ENCODE results near the gene RARA. TPM values are rescaled to one million over a fixed set of nuclear protein-coding genes. Genes with fewer than 3 reads are reported as not detected.
A peak's percentile ranks its signal among the peaks of the same experiment; 100 is the strongest.

RARA gene
- total and polyA plus RNA-seq, 2 experiments from 2014 or later = 7.4 to 15.9 TPM

DNA sequence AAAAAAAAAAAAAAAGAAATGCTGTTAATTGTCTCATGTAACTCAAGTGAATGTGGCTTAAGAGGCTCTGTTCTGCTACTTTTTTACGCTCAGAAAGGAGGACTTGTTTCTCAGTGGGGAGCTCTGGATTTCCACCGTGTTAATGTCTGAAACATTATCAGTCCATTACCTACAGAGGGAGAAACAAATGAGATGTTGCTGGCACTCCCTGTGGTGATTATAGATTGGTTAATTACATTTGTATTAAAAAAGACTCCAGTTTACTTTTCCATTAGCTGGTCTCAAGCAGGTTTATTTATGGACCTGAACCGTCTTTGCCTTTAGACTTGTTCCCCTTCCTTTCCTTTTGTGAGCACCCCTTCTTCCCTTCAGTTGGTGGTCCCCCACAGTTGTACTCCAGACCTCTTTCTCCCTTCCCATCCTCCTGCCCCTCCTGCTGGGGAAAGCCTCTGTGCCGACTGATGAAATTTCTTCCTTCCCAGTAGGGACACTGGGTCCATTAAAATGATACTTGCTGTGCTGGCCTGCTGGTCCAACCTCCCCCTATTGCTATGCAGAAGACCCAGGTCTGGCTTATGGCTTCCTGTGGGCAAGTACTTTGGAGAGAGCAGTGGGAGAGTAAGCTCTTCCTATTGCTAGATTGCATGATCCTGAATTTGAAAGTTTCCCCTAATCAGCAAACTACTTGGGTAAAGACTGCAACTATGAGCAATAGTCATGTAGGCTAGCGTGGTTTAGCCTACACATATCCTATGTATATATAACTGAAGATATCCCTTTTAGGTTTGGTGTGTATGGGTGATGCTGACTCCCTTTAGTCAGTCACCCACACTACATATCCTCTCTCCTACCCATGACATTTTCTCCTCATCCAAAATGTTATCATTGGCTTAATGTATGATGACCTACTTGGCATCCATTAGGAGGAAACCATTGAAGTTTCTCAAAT lies 13.2 kb upstream of the RARA start:
- peaks cover 11% of the 10 kb centered on the region for H3K27me3 Mint-ChIP-seq (ENCODE audit: insufficient read depth, low read depth, poor library complexity)
- peak overlapping the region; percentile 42 for H3K27ac ChIP-seq (ENCODE audit: low read depth)
- H3K27ac Mint-ChIP-seq = peak overlapping the region; percentile 96
- peaks cover 22% of the 10 kb centered on the region for H3F3A ChIP-seq (replicated peaks; ENCODE audit: low read depth)
- H3K4me1 ChIP-seq (ENCODE audit: insufficient read depth) = peaks cover 24% of the 10 kb centered on the region
- TF ChIP-seq, protein P1, sequence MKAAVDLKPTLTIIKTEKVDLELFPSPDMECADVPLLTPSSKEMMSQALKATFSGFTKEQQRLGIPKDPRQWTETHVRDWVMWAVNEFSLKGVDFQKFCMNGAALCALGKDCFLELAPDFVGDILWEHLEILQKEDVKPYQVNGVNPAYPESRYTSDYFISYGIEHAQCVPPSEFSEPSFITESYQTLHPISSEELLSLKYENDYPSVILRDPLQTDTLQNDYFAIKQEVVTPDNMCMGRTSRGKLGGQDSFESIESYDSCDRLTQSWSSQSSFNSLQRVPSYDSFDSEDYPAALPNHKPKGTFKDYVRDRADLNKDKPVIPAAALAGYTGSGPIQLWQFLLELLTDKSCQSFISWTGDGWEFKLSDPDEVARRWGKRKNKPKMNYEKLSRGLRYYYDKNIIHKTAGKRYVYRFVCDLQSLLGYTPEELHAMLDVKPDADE (IDR thresholded peaks at IDR 0.05) = no peak
- TF ChIP-seq, protein P2, sequence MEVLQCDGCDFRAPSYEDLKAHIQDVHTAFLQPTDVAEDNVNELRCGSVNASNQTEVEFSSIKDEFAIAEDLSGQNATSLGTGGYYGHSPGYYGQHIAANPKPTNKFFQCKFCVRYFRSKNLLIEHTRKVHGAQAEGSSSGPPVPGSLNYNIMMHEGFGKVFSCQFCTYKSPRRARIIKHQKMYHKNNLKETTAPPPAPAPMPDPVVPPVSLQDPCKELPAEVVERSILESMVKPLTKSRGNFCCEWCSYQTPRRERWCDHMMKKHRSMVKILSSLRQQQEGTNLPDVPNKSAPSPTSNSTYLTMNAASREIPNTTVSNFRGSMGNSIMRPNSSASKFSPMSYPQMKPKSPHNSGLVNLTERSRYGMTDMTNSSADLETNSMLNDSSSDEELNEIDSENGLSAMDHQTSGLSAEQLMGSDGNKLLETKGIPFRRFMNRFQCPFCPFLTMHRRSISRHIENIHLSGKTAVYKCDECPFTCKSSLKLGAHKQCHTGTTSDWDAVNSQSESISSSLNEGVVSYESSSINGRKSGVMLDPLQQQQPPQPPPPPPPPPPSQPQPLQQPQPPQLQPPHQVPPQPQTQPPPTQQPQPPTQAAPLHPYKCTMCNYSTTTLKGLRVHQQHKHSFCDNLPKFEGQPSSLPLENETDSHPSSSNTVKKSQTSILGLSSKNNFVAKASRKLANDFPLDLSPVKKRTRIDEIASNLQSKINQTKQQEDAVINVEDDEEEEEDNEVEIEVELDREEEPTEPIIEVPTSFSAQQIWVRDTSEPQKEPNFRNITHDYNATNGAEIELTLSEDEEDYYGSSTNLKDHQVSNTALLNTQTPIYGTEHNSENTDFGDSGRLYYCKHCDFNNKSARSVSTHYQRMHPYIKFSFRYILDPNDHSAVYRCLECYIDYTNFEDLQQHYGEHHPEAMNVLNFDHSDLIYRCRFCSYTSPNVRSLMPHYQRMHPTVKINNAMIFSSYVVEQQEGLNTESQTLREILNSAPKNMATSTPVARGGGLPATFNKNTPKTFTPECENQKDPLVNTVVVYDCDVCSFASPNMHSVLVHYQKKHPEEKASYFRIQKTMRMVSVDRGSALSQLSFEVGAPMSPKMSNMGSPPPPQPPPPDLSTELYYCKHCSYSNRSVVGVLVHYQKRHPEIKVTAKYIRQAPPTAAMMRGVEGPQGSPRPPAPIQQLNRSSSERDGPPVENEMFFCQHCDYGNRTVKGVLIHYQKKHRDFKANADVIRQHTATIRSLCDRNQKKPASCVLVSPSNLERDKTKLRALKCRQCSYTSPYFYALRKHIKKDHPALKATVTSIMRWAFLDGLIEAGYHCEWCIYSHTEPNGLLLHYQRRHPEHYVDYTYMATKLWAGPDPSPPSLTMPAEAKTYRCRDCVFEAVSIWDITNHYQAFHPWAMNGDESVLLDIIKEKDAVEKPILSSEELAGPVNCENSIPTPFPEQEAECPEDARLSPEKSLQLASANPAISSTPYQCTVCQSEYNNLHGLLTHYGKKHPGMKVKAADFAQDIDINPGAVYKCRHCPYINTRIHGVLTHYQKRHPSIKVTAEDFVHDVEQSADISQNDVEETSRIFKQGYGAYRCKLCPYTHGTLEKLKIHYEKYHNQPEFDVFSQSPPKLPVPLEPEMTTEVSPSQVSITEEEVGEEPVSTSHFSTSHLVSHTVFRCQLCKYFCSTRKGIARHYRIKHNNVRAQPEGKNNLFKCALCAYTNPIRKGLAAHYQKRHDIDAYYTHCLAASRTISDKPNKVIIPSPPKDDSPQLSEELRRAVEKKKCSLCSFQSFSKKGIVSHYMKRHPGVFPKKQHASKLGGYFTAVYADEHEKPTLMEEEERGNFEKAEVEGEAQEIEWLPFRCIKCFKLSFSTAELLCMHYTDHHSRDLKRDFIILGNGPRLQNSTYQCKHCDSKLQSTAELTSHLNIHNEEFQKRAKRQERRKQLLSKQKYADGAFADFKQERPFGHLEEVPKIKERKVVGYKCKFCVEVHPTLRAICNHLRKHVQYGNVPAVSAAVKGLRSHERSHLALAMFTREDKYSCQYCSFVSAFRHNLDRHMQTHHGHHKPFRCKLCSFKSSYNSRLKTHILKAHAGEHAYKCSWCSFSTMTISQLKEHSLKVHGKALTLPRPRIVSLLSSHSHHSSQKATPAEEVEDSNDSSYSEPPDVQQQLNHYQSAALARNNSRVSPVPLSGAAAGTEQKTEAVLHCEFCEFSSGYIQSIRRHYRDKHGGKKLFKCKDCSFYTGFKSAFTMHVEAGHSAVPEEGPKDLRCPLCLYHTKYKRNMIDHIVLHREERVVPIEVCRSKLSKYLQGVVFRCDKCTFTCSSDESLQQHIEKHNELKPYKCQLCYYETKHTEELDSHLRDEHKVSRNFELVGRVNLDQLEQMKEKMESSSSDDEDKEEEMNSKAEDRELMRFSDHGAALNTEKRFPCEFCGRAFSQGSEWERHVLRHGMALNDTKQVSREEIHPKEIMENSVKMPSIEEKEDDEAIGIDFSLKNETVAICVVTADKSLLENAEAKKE (CRISPR knock-in tag; IDR thresholded peaks at IDR 0.05) = peak; percentile 34; the same call in 1 of the 2 replicates
- peaks cover 82% of the 10 kb centered on the region for H3K36me3 ChIP-seq (ENCODE audit: insufficient read depth)
- H3K79me2 ChIP-seq (replicated peaks; ENCODE audit: insufficient read depth) = peaks cover 29% of the 10 kb centered on the region
- H3K9me3 Mint-ChIP-seq = no peaks in the 10 kb centered on the region
- peak overlapping the region; percentile 30 for H3K4me2 ChIP-seq
- H4K20me1 ChIP-seq (replicated peaks; ENCODE audit: insufficient read depth) = peaks cover 38% of the 10 kb centered on the region
- no peak for DNase-seq (ENCODE audit: low spot score)
- H3K9me2 ChIP-seq (ENCODE audit: insufficient read depth) = no peaks in the 10 kb centered on the region
- H3K36me3 Mint-ChIP-seq (ENCODE audit: low read depth) = peaks cover 96% of the 10 kb centered on the region
- peak overlapping the region; percentile 48 for H3K4me3 Mint-ChIP-seq
- ATAC-seq = peak; percentile 92
- no peaks in the 10 kb centered on the region for H3K27me3 ChIP-seq (ENCODE audit: insufficient read depth)
- 0 out of 2 replicates have a peak overlapping the region, but pooled peaks have one; percentile 17 for H3K4me3 ChIP-seq
- H3K4me1 Mint-ChIP-seq = peaks cover 42% of the 10 kb centered on the region
- H2AFZ ChIP-seq = no peak overlapping the region
